Measurements from ENCODE around the gene PSME3IP1.
"Not testable (repeated sequence)": the region's sequence is repeated elsewhere in the genome, so short reads cannot be mapped to it uniquely, and the experiment has no call there.

DNA sequence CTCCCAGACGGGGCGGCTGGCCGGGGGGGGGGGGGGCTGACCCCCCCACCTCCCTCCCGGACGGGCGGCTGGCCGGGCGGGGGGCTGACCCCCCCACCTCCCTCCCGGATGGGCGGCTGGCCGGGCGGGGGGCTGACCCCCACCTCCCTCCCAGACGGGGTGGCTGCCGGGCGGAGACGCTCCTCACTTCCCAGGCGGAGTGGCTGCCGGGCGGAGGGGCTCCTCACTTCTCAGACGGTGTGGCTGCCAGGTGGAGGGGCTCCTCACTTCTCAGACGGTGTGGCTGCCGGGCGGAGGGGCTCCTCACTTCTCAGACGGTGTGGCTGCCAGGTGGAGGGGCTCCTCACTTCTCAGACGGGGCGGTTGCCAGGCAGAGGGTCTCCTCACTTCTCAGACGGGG, 15.1 kb upstream of the PSME3IP1 start:
- TF ChIP-seq, protein P1, sequence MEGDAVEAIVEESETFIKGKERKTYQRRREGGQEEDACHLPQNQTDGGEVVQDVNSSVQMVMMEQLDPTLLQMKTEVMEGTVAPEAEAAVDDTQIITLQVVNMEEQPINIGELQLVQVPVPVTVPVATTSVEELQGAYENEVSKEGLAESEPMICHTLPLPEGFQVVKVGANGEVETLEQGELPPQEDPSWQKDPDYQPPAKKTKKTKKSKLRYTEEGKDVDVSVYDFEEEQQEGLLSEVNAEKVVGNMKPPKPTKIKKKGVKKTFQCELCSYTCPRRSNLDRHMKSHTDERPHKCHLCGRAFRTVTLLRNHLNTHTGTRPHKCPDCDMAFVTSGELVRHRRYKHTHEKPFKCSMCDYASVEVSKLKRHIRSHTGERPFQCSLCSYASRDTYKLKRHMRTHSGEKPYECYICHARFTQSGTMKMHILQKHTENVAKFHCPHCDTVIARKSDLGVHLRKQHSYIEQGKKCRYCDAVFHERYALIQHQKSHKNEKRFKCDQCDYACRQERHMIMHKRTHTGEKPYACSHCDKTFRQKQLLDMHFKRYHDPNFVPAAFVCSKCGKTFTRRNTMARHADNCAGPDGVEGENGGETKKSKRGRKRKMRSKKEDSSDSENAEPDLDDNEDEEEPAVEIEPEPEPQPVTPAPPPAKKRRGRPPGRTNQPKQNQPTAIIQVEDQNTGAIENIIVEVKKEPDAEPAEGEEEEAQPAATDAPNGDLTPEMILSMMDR (IDR thresholded peaks at IDR 0.05): not testable (repeated sequence)
- TF ChIP-seq POLR2AphosphoS5, POLR2A (IDR thresholded peaks at IDR 0.05): not testable (repeated sequence)
